ENCODE results near the gene SLC10A7.

SLC10A7 gene

GRCh38 chr4:146243141-146243882 lies 278.4 kb downstream of the SLC10A7 start (continued):
- no peak for TF ChIP-seq ARNTL (CRISPR knock-in tag; IDR thresholded peaks at IDR 0.05; ENCODE audit: borderline replicate concordance, low read depth)
- TF ChIP-seq, protein P1, sequence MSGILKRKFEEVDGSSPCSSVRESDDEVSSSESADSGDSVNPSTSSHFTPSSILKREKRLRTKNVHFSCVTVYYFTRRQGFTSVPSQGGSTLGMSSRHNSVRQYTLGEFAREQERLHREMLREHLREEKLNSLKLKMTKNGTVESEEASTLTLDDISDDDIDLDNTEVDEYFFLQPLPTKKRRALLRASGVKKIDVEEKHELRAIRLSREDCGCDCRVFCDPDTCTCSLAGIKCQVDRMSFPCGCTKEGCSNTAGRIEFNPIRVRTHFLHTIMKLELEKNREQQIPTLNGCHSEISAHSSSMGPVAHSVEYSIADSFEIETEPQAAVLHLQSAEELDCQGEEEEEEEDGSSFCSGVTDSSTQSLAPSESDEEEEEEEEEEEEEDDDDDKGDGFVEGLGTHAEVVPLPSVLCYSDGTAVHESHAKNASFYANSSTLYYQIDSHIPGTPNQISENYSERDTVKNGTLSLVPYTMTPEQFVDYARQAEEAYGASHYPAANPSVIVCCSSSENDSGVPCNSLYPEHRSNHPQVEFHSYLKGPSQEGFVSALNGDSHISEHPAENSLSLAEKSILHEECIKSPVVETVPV (CRISPR knock-in tag; IDR thresholded peaks at IDR 0.05): no peak
- TF ChIP-seq POU6F1 (CRISPR knock-in tag; IDR thresholded peaks at IDR 0.05; ENCODE audit: borderline replicate concordance, low read depth): no peak
- no peak for TF ChIP-seq ZFP30 (CRISPR knock-in tag; IDR thresholded peaks at IDR 0.05)
- no peak for TF ChIP-seq ZFP3 (CRISPR knock-in tag; IDR thresholded peaks at IDR 0.05)

GRCh38 chr4:146238107-146238506 lies 283.6 kb downstream of the SLC10A7 start:
- TF ChIP-seq ZNF565 (CRISPR knock-in tag; conservative IDR thresholded peaks at IDR 0.05; ENCODE audit: low read depth) (no peak), OSR1 (CRISPR knock-in tag; IDR thresholded peaks at IDR 0.05) (no peak), ZNF8 (CRISPR knock-in tag; IDR thresholded peaks at IDR 0.05) (no peak), TOX (CRISPR knock-in tag; IDR thresholded peaks at IDR 0.05; ENCODE audit: borderline replicate concordance) (no peak), PPARA (CRISPR knock-in tag; IDR thresholded peaks at IDR 0.05; ENCODE audit: borderline replicate concordance) (no peak), TCF4 (CRISPR knock-in tag; IDR thresholded peaks at IDR 0.05; ENCODE audit: borderline replicate concordance) (no peak), ZFP30 (CRISPR knock-in tag; IDR thresholded peaks at IDR 0.05) (no peak), ESRRG (CRISPR knock-in tag; IDR thresholded peaks at IDR 0.05) (no peak), ZNF70 (CRISPR knock-in tag; IDR thresholded peaks at IDR 0.05) (no peak)
- TF ChIP-seq, protein P2, sequence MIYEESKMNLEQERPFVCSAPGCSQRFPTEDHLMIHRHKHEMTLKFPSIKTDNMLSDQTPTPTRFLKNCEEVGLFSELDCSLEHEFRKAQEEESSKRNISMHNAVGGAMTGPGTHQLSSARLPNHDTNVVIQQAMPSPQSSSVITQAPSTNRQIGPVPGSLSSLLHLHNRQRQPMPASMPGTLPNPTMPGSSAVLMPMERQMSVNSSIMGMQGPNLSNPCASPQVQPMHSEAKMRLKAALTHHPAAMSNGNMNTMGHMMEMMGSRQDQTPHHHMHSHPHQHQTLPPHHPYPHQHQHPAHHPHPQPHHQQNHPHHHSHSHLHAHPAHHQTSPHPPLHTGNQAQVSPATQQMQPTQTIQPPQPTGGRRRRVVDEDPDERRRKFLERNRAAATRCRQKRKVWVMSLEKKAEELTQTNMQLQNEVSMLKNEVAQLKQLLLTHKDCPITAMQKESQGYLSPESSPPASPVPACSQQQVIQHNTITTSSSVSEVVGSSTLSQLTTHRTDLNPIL (CRISPR knock-in tag; IDR thresholded peaks at IDR 0.05; ENCODE audit: low read depth): no peak
- TF ChIP-seq, protein P3, sequence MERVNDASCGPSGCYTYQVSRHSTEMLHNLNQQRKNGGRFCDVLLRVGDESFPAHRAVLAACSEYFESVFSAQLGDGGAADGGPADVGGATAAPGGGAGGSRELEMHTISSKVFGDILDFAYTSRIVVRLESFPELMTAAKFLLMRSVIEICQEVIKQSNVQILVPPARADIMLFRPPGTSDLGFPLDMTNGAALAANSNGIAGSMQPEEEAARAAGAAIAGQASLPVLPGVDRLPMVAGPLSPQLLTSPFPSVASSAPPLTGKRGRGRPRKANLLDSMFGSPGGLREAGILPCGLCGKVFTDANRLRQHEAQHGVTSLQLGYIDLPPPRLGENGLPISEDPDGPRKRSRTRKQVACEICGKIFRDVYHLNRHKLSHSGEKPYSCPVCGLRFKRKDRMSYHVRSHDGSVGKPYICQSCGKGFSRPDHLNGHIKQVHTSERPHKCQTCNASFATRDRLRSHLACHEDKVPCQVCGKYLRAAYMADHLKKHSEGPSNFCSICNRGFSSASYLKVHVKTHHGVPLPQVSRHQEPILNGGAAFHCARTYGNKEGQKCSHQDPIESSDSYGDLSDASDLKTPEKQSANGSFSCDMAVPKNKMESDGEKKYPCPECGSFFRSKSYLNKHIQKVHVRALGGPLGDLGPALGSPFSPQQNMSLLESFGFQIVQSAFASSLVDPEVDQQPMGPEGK (CRISPR knock-in tag; IDR thresholded peaks at IDR 0.05; ENCODE audit: borderline replicate concordance): no peak
- TF ChIP-seq, protein P1 (CRISPR knock-in tag; IDR thresholded peaks at IDR 0.05): no peak
- ATAC-seq: no peak

DNA sequence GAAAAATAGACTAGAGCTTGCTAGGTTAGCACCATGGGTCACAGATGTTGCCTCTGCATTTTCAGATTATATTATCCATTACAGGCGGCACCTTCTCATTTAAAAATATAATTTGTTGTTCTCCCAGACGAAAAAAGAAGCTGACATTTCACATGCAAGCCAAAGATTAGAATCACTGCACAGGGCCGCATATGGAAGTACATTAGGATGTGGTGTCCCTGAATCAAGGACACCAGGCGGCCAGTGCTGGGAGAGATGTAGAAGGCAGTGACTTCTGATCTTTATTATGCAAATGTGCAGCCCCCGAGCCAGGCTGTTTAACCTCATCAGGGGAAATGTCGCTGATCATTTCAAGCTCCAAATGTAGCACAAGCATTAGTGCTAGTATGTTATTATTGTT lies 284.6 kb downstream of the SLC10A7 start:
- TF ChIP-seq ZFP30 (CRISPR knock-in tag; IDR thresholded peaks at IDR 0.05) (no peak), PPARA (CRISPR knock-in tag; IDR thresholded peaks at IDR 0.05; ENCODE audit: borderline replicate concordance) (no peak), TOX (CRISPR knock-in tag; IDR thresholded peaks at IDR 0.05; ENCODE audit: borderline replicate concordance) (no peak), OSR1 (CRISPR knock-in tag; IDR thresholded peaks at IDR 0.05) (no peak), ZC3H10 (CRISPR knock-in tag; IDR thresholded peaks at IDR 0.05) (no peak), SNAI2 (CRISPR knock-in tag; IDR thresholded peaks at IDR 0.05) (no peak), TCF4 (CRISPR knock-in tag; IDR thresholded peaks at IDR 0.05; ENCODE audit: borderline replicate concordance) (no peak), BACH2 (CRISPR knock-in tag; IDR thresholded peaks at IDR 0.05; ENCODE audit: borderline replicate concordance) (no peak), ZFP3 (CRISPR knock-in tag; IDR thresholded peaks at IDR 0.05) (no peak), RARB (CRISPR knock-in tag; IDR thresholded peaks at IDR 0.05) (no peak), ZNF70 (CRISPR knock-in tag; IDR thresholded peaks at IDR 0.05) (no peak), ZNF8 (CRISPR knock-in tag; IDR thresholded peaks at IDR 0.05) (no peak), ISL1 (CRISPR knock-in tag; IDR thresholded peaks at IDR 0.05) (no peak)
- TF ChIP-seq, protein P2 (CRISPR knock-in tag; IDR thresholded peaks at IDR 0.05; ENCODE audit: low read depth): no peak
- TF ChIP-seq, protein P3 (CRISPR knock-in tag; IDR thresholded peaks at IDR 0.05; ENCODE audit: borderline replicate concordance): no peak
- ATAC-seq: no peak
